Uterus (tissue), 4 donors: Measurements from ENCODE around the gene TEK. TPM values are rescaled to one million over a fixed set of nuclear protein-coding genes. Genes with fewer than 3 reads are reported as not detected.

Source experiments
- DNase-seq, 2 donors: peaks; one replicate each; pipeline ENCODE4 v3.0.0-alpha.2; 2019 to 2020
- H3K27ac ChIP-seq, 2 donors: fragments of 200-600 bp; sonication (generic); 1 replicate in 1 of 2; 2 replicates in 1 of 2; pipeline ENCODE4 v1.5.1; 2016 to 2018
- H3K27me3 ChIP-seq, 2 donors: fragments of 200-600 bp; sonication (generic); one replicate each; pipeline ENCODE4 v1.5.1; 2018 to 2019; ENCODE audit warnings: control low read depth in 1 of 2
- H3K36me3 ChIP-seq, 2 donors: fragments of 200-600 bp; sonication (generic); one replicate each; pipeline ENCODE4 v1.5.1; 2019; ENCODE audit warnings: control low read depth in 1 of 2
- H3K4me1 ChIP-seq, 2 donors: fragments of 200-600 bp; sonication (generic); one replicate each; pipeline ENCODE4 v1.5.1; 2018 to 2019; ENCODE audit warnings: control low read depth in 1 of 2
- H3K4me3 ChIP-seq, 2 donors: fragments of 200-600 bp; sonication (generic); 1 replicate in 1 of 2; 2 replicates in 1 of 2; pipeline ENCODE4 v1.5.1; 2018 to 2019; ENCODE audit warnings: mild to moderate bottlenecking in 1 of 2
- H3K9me3 ChIP-seq, 2 donors: fragments of 200-600 bp; sonication (generic); one replicate each; pipeline ENCODE4 v1.5.1; 2019; ENCODE audit warnings: control low read depth in 1 of 2
- CTCF ChIP-seq, 4 experiments: fragments of 200-600 bp in 2 of 4; fragments of 450-650 bp in 2 of 4; sonication (generic) in 2 of 4; IDR thresholded peaks; one replicate each; pipeline ENCODE4 v1.5.1; 2016 to 2019; ENCODE audit warnings: antibody characterized with exemption in 4 of 4, mild to moderate bottlenecking in 2 of 4, moderate library complexity in 1 of 4
- POLR2A ChIP-seq, 2 donors: fragments of 450-650 bp; IDR thresholded peaks; one replicate each; pipeline ENCODE4 v1.6.1; 2016; ENCODE audit warnings: antibody characterized with exemption in 2 of 2, mild to moderate bottlenecking in 1 of 2, moderate library complexity in 1 of 2
- intact Hi-C: fragments of 100-400 bp; cut with DNase I; formaldehyde crosslinking; loops from one replicate; pipeline ENCODE4 v1.15.1; 2023; ENCODE audit warnings: low total_unique reads
- total RNA-seq, 4 donors: library from RNA; depleted of rRNA in 3 of 4; stranded (reverse); fragments of >200 nt in 3 of 4; gene quantifications; one replicate each; pipeline versions ENCODE4 v1.1.0 to v1.2.4, GENCODE V29; 2014 to 2023
- donor health status: DM: yes; HTN: yes; CAD: no.

The TEK gene
- total RNA-seq, 4 donors from 2014 or later = 13.5 to 61.3 (median 34.2) TPM

- TF ChIP-seq POLR2A (IDR thresholded peaks at IDR 0.05) = no peak
- Histone ChIP-seq H3K27ac (no peak overlapping the region), H3K9me3 (no peaks in the 10 kb centered on the region), H3K4me3 (no peak overlapping the region), H3K4me1 (no peaks in the 10 kb centered on the region), H3K36me3 (no peaks in the 10 kb centered on the region), H3K27me3 (no peaks in the 10 kb centered on the region)
- no peak for DNase-seq
- intact Hi-C loops = no loop called here
These were observed 149.6 kb downstream of the TEK start for GRCh38 chr9:27258662-27259061.

GRCh38 chr9:27260789-27261516 is 151.9 kb downstream of the TEK start:
- no peak overlapping the region for H3K27ac ChIP-seq
- no peak for DNase-seq
- H3K36me3 ChIP-seq = no peaks in the 10 kb centered on the region
- no peak for TF ChIP-seq CTCF (IDR thresholded peaks at IDR 0.05)
- TF ChIP-seq POLR2A (IDR thresholded peaks at IDR 0.05) = no peak
- no peak overlapping the region for H3K4me3 ChIP-seq
- H3K9me3 ChIP-seq = no peaks in the 10 kb centered on the region
- no peaks in the 10 kb centered on the region for H3K4me1 ChIP-seq
- H3K27me3 ChIP-seq = no peaks in the 10 kb centered on the region
- intact Hi-C loops = no loop called here

GRCh38 chr9:27261517-27262211 is 152.6 kb downstream of the TEK start:
- no peak overlapping the region for H3K27ac ChIP-seq

GRCh38 chr9:27272103-27272502 is 163.1 kb downstream of the TEK start:
- no peaks in the 10 kb centered on the region for H3K36me3 ChIP-seq
- TF ChIP-seq CTCF (IDR thresholded peaks at IDR 0.05) (no peak), POLR2A (IDR thresholded peaks at IDR 0.05) (no peak)
- no peak for DNase-seq
- H3K27me3 ChIP-seq = no peaks in the 10 kb centered on the region
- H3K4me1 ChIP-seq = no peaks in the 10 kb centered on the region
- H3K4me3 ChIP-seq = no peak overlapping the region
- H3K27ac ChIP-seq = no peak overlapping the region
- intact Hi-C loops = no loop called here
- no peaks in the 10 kb centered on the region for H3K9me3 ChIP-seq

More at GRCh38 chr9:27261517-27262211, 152.6 kb downstream of the TEK start:
- no peak for TF ChIP-seq CTCF (IDR thresholded peaks at IDR 0.05)
- TF ChIP-seq POLR2A (IDR thresholded peaks at IDR 0.05) = no peak
- Histone ChIP-seq H3K4me3 (no peak overlapping the region), H3K36me3 (no peaks in the 10 kb centered on the region), H3K9me3 (no peaks in the 10 kb centered on the region), H3K27me3 (no peaks in the 10 kb centered on the region), H3K4me1 (no peaks in the 10 kb centered on the region)
- DNase-seq = no peak
- intact Hi-C loops = no loop called here

DNA sequence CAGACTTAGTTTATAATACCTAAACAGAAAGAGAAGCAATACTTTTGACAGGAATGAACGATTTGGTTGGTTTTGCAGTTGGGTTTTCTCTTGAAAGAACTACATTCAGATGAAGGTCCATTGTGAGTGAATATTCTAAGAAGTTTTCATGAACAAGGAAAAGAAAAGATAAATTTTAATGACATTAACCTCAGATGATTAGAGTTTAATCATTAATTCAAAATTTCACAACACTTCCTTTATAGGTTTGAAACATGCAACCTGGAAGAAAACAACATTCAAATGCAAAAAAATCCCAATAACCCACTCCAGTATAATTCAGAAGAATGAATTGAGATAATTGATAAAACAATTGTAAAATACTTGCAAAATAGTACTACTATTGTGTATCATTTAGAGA is 164.2 kb downstream of the TEK start:
- intact Hi-C loops = no loop called here
- Histone ChIP-seq H3K4me3 (no peak overlapping the region), H3K9me3 (no peaks in the 10 kb centered on the region), H3K27me3 (no peaks in the 10 kb centered on the region), H3K27ac (no peak overlapping the region), H3K36me3 (no peaks in the 10 kb centered on the region), H3K4me1 (no peaks in the 10 kb centered on the region)
- no peak for DNase-seq
- TF ChIP-seq CTCF (IDR thresholded peaks at IDR 0.05) (no peak), POLR2A (IDR thresholded peaks at IDR 0.05) (no peak)
